Neural progenitor cell (in vitro differentiated cells): ENCODE data around the gene CSN2. TPM values are rescaled to one million over a fixed set of nuclear protein-coding genes. Genes with fewer than 3 reads are reported as not detected.
A peak's percentile ranks its signal among the peaks of the same experiment; 100 is the strongest.

Experiments
- DNase-seq: peaks from one replicate; pipeline ENCODE4 v3.0.0-alpha.2; 2016; ENCODE audit warnings: low spot score
- H2AFZ ChIP-seq: fragments of 200-600 bp; sonication (generic); replicated peaks from 2 replicates; pipeline ENCODE4 v1.6.1; 2016; ENCODE audit warnings: antibody characterized with exemption
- H3F3A ChIP-seq: fragments of 200-600 bp; sonication (generic); 2 replicates; pipeline ENCODE4 v1.6.1; 2016; ENCODE audit warnings: antibody characterized with exemption, low read depth
- H3K27ac ChIP-seq: fragments of 200-600 bp; sonication (generic); 2 replicates; pipeline ENCODE4 v1.5.1; 2016; ENCODE audit warnings: mild to moderate bottlenecking
- H3K27me3 ChIP-seq: fragments of 200-600 bp; sonication (generic); 2 replicates; pipeline ENCODE4 v1.6.1; 2016; ENCODE audit warnings: mild to moderate bottlenecking, moderate library complexity
- H3K36me3 ChIP-seq: fragments of 200-600 bp; sonication (generic); 2 replicates; pipeline ENCODE4 v1.5.1; 2016
- H3K4me1 ChIP-seq: fragments of 200-600 bp; sonication (generic); 2 replicates; pipeline ENCODE4 v1.6.1; 2016; ENCODE audit warnings: mixed run types
- H3K4me2 ChIP-seq: fragments of 200-600 bp; sonication (generic); 2 replicates; pipeline ENCODE4 v1.6.1; 2016
- H3K4me3 ChIP-seq: fragments of 200-600 bp; sonication (generic); 2 replicates; pipeline ENCODE4 v1.5.1; 2016
- H3K79me2 ChIP-seq: fragments of 200-600 bp; sonication (generic); 2 replicates; pipeline ENCODE4 v1.6.1; 2016; ENCODE audit warnings: low read depth
- H3K9ac ChIP-seq: fragments of 200-600 bp; sonication (generic); 2 replicates; pipeline ENCODE4 v1.6.1; 2016
- H3K9me3 ChIP-seq: fragments of 200-600 bp; sonication (generic); 2 replicates; pipeline ENCODE4 v1.5.1; 2016; ENCODE audit warnings: low read depth
- H4K20me1 ChIP-seq: fragments of 200-600 bp; sonication (generic); 2 replicates; pipeline ENCODE4 v1.6.1; 2016; ENCODE audit warnings: low read depth
- H3K27ac Mint-ChIP-seq: 3 replicates; pipeline ENCODE4 v1.8.0; 2021; ENCODE audit warnings: mixed read lengths
- H3K27me3 Mint-ChIP-seq: 2 replicates; pipeline ENCODE4 v1.8.0; 2022; ENCODE audit warnings: low read depth, mild to moderate bottlenecking, inconsistent platforms, moderate library complexity, mixed read lengths; ENCODE audit not compliant: insufficient read depth
- H3K36me3 Mint-ChIP-seq: 3 replicates; pipeline ENCODE4 v1.8.0; 2021; ENCODE audit warnings: mixed read lengths
- H3K4me1 Mint-ChIP-seq: 3 replicates; pipeline ENCODE4 v1.8.0; 2021; ENCODE audit warnings: mixed read lengths
- H3K4me3 Mint-ChIP-seq: 3 replicates; pipeline ENCODE4 v1.8.0; 2021; ENCODE audit warnings: mild to moderate bottlenecking, moderate library complexity, mixed read lengths
- H3K9me3 Mint-ChIP-seq: 3 replicates; pipeline ENCODE4 v1.8.0; 2020; ENCODE audit warnings: mixed read lengths
- EZH2 ChIP-seq: fragments of 200-600 bp; sonication (generic); IDR thresholded peaks from 2 replicates; pipeline ENCODE4 v1.6.1; 2017; ENCODE audit warnings: antibody characterized with exemption, mild to moderate bottlenecking, moderate library complexity
- EZH2phosphoT487 ChIP-seq: fragments of 200-600 bp; sonication (generic); IDR thresholded peaks from 2 replicates; pipeline ENCODE4 v1.6.1; 2017; ENCODE audit warnings: antibody characterized with exemption
- total RNA-seq: library from RNA; depleted of rRNA; stranded (reverse); fragments of >200 nt; gene quantifications from 2 replicates; pipeline ENCODE4 v1.2.3, GENCODE V29; 2015; ENCODE audit warnings: low replicate concordance
- TF ChIP-seq, protein P1 (sequence below): fragments of 200-600 bp; sonication (generic); IDR thresholded peaks from 2 replicates; pipeline ENCODE4 v1.5.1; 2017; ENCODE audit warnings: antibody characterized with exemption, mild to moderate bottlenecking

CSN2 gene
- total RNA-seq, 1 donor from 2014 or later: not detected

DNA sequence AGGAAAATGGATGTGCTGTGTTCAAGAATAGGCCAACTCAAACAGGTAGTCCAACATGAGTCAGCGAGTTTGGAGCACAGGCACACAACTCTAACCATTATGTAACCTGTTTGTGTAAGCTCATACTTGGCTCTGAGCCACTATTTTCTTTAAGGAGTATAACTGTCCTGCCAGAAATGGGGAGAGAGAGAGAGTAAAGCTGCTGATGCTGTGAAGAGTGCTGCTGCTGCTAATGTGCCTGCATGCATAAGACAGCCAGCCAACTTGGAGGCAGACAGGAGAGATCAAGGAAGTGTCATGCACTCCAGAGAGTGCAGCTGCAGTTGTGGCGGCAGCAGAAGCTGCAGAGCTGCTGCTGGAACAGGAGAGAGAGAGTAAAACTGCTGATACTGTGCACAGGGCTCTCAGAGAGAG is 18.5 kb upstream of the CSN2 start:
- Histone ChIP-seq H3K36me3 (no peaks in the 10 kb centered on the region), H3K27me3 (no peaks in the 10 kb centered on the region), H3K4me3 (no peak overlapping the region), H4K20me1 (no peaks in the 10 kb centered on the region), H3K79me2 (no peaks in the 10 kb centered on the region), H3K27ac (no peak overlapping the region), H3F3A (no peaks in the 10 kb centered on the region), H2AFZ (peak overlapping the region; percentile 81), H3K4me1 (no peaks in the 10 kb centered on the region), H3K9ac (no peak overlapping the region), H3K4me2 (no peak overlapping the region), H3K9me3 (no peaks in the 10 kb centered on the region)
- no peak overlapping the region for H3K4me3 Mint-ChIP-seq
- peak; percentile 20 for DNase-seq
- no peaks in the 10 kb centered on the region for H3K4me1 Mint-ChIP-seq
- no peaks in the 10 kb centered on the region for H3K36me3 Mint-ChIP-seq
- TF ChIP-seq EZH2phosphoT487 (no peak), EZH2 (no peak)
- TF ChIP-seq, protein P1, sequence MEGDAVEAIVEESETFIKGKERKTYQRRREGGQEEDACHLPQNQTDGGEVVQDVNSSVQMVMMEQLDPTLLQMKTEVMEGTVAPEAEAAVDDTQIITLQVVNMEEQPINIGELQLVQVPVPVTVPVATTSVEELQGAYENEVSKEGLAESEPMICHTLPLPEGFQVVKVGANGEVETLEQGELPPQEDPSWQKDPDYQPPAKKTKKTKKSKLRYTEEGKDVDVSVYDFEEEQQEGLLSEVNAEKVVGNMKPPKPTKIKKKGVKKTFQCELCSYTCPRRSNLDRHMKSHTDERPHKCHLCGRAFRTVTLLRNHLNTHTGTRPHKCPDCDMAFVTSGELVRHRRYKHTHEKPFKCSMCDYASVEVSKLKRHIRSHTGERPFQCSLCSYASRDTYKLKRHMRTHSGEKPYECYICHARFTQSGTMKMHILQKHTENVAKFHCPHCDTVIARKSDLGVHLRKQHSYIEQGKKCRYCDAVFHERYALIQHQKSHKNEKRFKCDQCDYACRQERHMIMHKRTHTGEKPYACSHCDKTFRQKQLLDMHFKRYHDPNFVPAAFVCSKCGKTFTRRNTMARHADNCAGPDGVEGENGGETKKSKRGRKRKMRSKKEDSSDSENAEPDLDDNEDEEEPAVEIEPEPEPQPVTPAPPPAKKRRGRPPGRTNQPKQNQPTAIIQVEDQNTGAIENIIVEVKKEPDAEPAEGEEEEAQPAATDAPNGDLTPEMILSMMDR: no peak
- H3K27me3 Mint-ChIP-seq: peaks cover 3% of the 10 kb centered on the region
- H3K27ac Mint-ChIP-seq: no peak overlapping the region
- H3K9me3 Mint-ChIP-seq: no peaks in the 10 kb centered on the region

GRCh38 chr4:69977582-69977981 is 12.1 kb upstream of the CSN2 start:
- Mint-ChIP-seq H3K36me3 (no peaks in the 10 kb centered on the region), H3K27me3 (no peaks in the 10 kb centered on the region), H3K27ac (no peak overlapping the region), H3K4me3 (no peak overlapping the region), H3K4me1 (peaks cover 3% of the 10 kb centered on the region), H3K9me3 (no peaks in the 10 kb centered on the region)
- Histone ChIP-seq H3K79me2 (no peaks in the 10 kb centered on the region), H3K36me3 (no peaks in the 10 kb centered on the region), H4K20me1 (no peaks in the 10 kb centered on the region), H3K27ac (no peak overlapping the region), H3K9me3 (no peaks in the 10 kb centered on the region), H3K4me1 (peaks cover 8% of the 10 kb centered on the region), H3K4me3 (no peak overlapping the region), H3F3A (no peaks in the 10 kb centered on the region), H2AFZ (peak overlapping the region; percentile 82), H3K4me2 (no peak overlapping the region), H3K27me3 (no peaks in the 10 kb centered on the region), H3K9ac (no peak overlapping the region)
- DNase-seq: no peak
- no peak for TF ChIP-seq EZH2
- TF ChIP-seq EZH2phosphoT487: no peak
- TF ChIP-seq, protein P1: no peak

GRCh38 chr4:69974631-69975030 is 9.1 kb upstream of the CSN2 start:
- no peaks in the 10 kb centered on the region for H3K79me2 ChIP-seq
- Mint-ChIP-seq H3K27me3 (no peaks in the 10 kb centered on the region), H3K9me3 (no peaks in the 10 kb centered on the region), H3K27ac (no peak overlapping the region), H3K4me3 (no peak overlapping the region), H3K4me1 (peaks cover 3% of the 10 kb centered on the region), H3K36me3 (no peaks in the 10 kb centered on the region)
- no peaks in the 10 kb centered on the region for H4K20me1 ChIP-seq
- H3K36me3 ChIP-seq: no peaks in the 10 kb centered on the region
- no peak for TF ChIP-seq EZH2
- TF ChIP-seq, protein P1: no peak
- TF ChIP-seq EZH2phosphoT487: no peak
- no peaks in the 10 kb centered on the region for H3K9me3 ChIP-seq
- no peak overlapping the region for H3K4me3 ChIP-seq
- no peak overlapping the region for H3K4me2 ChIP-seq
- H3K4me1 ChIP-seq: peaks cover 8% of the 10 kb centered on the region
- H3F3A ChIP-seq: no peaks in the 10 kb centered on the region
- no peaks in the 10 kb centered on the region for H3K27me3 ChIP-seq
- H3K9ac ChIP-seq: no peak overlapping the region
- DNase-seq: no peak
- H3K27ac ChIP-seq: no peak overlapping the region
- H2AFZ ChIP-seq: no peak overlapping the region
